DMS79 (cell line): Measurements from ENCODE around the gene NUP98.
A peak's percentile ranks its signal among the peaks of the same experiment; 100 is the strongest.
"Not testable (repeated sequence)": the region's sequence is repeated elsewhere in the genome, so short reads cannot be mapped to it uniquely, and the experiment has no call there.

Experiments used
- DNase-seq: peaks from one replicate; lab custom pipeline; 2025; lab: John Stamatoyannopoulos, UW

Gene NUP98

GRCh38 chr11:3826721-3827120 is 29.4 kb upstream of the NUP98 start:
- DNase-seq, result no peak

GRCh38 chr11:3825473-3826154 is 28.3 kb upstream of the NUP98 start:
- no peak for DNase-seq

- DNase-seq, result no peak
These were observed 27.5 kb upstream of the NUP98 start for GRCh38 chr11:3824714-3825472.

- DNase-seq, result no peak
These were observed 26.6 kb upstream of the NUP98 start for GRCh38 chr11:3823762-3824506.

GRCh38 chr11:3823303-3823702 is 25.9 kb upstream of the NUP98 start:
- DNase-seq, result no peak

- no peak for DNase-seq
These were observed 25.0 kb upstream of the NUP98 start for GRCh38 chr11:3822312-3822711.

GRCh38 chr11:3820971-3821370 is 23.6 kb upstream of the NUP98 start:
- no peak for DNase-seq

GRCh38 chr11:3817181-3817800 is 19.9 kb upstream of the NUP98 start:
- DNase-seq, result no peak

- DNase-seq, result no peak
These were observed 19.3 kb upstream of the NUP98 start for GRCh38 chr11:3816673-3817072.

GRCh38 chr11:3815845-3816244 is 18.5 kb upstream of the NUP98 start:
- no peak for DNase-seq

GRCh38 chr11:3814832-3815231 is 17.5 kb upstream of the NUP98 start:
- not testable (repeated sequence) for DNase-seq

GRCh38 chr11:3810951-3811350 is 13.6 kb upstream of the NUP98 start:
- no peak for DNase-seq

- no peak for DNase-seq
These were observed 13.1 kb upstream of the NUP98 start for GRCh38 chr11:3810446-3810845.

- no peak for DNase-seq
These were observed 12.2 kb upstream of the NUP98 start for GRCh38 chr11:3809624-3809928.

GRCh38 chr11:3808861-3809623 is 11.7 kb upstream of the NUP98 start:
- DNase-seq, result peak; percentile 21

- DNase-seq, result peak; percentile 42
These were observed 10.8 kb upstream of the NUP98 start, which contains the start of gene PGAP2 for GRCh38 chr11:3807909-3808860. TSS of gene PGAP2 (plus strand) at chr11:3808560. CDS start at chr11:3811260, 2,700 bp downstream.

- no peak for DNase-seq
These were observed 6.6 kb upstream of the NUP98 start for GRCh38 chr11:3803726-3804495.

- DNase-seq, result no peak
These were observed 4.8 kb upstream of the NUP98 start for GRCh38 chr11:3802011-3802790.

- DNase-seq, result no peak
These were observed 2.5 kb upstream of the NUP98 start for GRCh38 chr11:3799873-3800272.
